HL-60/S4 (cell line): ENCODE measurements around the gene NBEAL2.

ENCODE experiments used
- in situ Hi-C: fragments of 300-500 bp; cut with MboI; formaldehyde crosslinking; loops from 2 replicates; pipeline ENCODE4 v1.14.3; 2022; ENCODE audit warnings: low sequenced_read_pairs

NBEAL2 gene

DNA sequence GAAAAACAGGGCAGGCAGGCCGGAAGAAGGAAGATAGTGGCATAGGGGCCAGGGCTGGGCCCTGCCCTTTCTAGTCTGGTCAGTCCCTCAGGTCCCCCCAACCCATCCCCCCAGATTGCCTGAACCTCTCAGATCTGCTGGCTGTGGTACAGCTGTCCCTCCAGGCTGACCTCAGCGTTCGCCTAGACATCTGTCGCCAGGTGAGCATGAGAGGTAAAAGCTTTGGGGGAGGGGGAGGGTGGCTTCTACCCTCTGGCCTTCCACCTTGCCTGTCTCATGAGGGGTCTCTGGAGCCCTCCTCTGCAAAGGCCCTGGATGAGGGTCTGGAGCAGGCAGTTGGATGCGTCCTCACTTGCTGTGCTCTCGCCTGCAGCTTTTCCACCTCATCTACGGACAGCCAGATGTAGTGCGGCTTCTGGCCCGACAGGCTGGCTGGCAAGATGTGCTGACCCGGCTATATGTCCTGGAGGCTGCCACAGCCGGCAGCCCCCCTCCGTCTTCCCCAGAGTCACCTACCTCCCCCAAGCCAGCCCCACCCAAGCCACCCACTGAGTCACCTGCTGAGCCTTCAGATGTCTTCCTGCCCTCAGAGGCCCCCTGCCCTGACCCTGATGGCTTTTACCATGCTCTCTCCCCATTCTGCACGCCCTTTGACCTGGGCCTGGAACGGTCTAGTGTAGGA, 20.2 kb downstream of the NBEAL2 start:
- in situ Hi-C loops, result no loop called here

- in situ Hi-C loops, result no loop called here
Observed at GRCh38 chr3:47000198-47000815, 20.8 kb downstream of the NBEAL2 start.

- in situ Hi-C loops, result no loop called here
Observed at GRCh38 chr3:47000922-47001730, 21.7 kb downstream of the NBEAL2 start.

DNA sequence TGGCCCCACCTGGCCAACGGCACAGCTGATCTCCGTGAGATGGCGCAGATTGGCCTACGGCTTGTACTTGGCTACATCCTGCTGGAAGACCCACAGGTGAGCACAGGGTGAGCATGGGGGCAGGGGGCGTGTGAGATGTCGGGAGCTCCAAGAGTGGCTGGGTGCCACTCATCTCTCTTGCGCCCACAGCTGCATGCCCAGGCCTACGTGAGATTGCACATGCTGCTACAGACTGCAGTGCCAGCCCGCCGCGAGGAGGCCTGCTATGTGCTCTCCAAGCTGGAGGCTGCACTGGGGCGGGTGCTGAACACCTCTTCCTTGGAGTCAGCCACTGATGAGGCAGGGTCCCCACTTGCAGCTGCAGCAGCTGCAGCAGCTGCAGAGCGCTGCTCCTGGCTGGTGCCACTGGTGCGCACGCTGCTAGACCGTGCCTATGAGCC, 22.3 kb downstream of the NBEAL2 start:
- in situ Hi-C loops, result no loop called here

DNA sequence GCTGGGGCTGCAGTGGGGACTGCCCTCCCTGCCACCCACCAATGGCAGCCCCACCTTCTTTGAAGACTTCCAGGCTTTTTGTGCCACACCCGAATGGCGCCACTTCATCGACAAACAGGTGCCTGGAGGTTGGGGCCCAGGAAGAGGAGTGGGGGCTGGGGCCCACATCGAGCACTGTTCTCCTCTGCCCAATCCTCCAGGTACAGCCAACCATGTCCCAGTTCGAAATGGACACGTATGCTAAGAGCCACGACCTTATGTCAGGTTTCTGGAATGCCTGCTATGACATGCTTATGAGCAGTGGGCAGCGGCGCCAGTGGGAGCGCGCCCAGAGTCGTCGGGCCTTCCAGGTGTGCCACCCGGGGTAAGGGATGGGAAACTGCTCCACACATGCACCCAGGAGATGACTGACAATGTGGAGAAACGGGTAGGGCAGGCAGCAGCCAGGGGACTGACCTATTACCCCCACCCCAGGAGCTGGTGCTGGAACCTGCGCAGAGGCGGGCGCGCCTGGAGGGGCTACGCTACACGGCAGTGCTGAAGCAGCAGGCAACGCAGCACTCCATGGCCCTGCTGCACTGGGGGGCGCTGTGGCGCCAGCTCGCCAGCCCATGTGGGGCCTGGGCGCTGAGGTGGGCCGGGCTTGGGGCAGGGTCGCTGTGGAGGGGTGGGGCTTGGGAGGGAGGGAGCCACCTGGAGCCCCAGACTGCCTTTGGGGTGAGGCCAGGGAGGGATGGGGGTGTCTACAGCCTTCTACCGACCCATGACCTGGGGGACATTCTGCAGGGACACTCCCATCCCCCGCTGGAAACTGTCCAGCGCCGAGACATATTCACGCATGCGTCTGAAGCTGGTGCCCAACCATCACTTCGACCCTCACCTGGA, 22.9 kb downstream of the NBEAL2 start:
- in situ Hi-C loops, result no loop called here

- in situ Hi-C loops, result no loop called here
Observed at GRCh38 chr3:47003056-47003410, 23.6 kb downstream of the NBEAL2 start.

DNA sequence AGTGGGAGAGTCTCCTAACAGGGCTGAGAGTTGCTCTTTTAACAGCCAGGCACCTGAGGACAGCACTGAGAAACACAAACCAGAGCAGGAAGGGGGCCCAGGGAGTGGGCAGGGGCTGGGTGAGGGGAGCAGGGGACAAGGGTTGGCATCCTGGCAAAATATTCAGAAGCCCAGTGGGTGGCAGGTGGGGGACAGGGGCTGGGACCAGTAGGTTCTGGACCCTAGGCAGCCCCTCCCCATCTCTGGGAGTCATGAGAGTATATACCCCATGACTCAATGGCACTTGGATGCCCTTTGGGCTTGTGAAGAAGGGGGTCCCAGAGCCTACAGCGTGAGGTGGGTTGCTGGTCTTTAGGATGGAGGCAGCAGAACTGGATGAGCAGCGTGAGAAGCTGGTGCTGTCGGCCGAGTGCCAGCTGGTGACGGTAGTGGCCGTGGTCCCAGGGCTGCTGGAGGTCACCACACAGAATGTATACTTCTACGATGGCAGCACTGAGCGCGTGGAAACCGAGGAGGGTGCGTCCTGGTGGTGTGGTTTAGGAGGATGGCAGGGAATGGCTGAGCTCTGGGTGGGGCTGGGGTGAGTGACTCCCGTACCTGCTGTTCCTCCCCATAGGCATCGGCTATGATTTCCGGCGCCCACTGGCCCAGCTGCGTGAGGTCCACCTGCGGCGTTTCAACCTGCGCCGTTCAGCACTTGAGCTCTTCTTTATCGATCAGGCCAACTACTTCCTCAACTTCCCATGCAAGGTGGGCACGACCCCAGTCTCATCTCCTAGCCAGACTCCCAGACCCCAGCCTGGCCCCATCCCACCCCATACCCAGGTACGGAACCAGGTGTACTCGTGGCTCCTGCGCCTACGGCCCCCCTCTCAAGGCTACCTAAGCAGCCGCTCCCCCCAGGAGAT, 24.2 kb downstream of the NBEAL2 start:
- in situ Hi-C loops, result no loop called here

DNA sequence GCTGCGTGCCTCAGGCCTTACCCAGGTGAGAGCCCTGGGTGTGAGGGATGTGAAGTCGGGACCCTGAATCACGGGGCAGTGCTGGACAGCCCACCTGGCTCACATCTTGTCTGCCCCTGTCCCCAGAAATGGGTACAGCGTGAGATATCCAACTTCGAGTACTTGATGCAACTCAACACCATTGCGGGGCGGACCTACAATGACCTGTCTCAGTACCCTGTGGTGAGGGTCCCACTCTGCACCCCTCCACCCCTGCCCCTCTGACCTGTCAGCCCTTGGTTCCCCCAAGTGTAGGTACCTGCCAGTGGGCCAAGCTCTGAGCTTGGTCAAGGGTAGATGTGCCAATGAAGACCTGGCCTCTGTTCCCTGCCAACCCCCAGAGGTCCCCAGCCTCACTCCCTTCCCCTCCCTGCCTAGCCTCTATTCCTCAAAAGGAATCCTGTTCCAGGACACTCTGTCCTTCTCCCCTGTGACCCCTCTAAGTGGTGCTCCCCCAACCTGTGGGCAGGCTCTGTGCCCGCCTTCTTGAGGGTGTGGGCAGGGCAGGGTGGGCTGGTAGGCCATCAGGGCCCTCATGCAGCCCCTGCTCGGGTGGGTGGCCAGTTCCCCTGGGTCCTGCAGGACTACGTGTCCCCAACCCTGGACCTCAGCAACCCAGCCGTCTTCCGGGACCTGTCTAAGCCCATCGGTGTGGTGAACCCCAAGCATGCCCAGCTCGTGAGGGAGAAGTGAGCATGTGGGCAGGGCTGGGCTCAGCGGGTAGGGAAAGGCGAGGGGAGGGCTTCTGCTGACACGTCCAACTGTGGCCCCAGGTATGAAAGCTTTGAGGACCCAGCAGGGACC, 25.1 kb downstream of the NBEAL2 start:
- in situ Hi-C loops, result no loop called here

DNA sequence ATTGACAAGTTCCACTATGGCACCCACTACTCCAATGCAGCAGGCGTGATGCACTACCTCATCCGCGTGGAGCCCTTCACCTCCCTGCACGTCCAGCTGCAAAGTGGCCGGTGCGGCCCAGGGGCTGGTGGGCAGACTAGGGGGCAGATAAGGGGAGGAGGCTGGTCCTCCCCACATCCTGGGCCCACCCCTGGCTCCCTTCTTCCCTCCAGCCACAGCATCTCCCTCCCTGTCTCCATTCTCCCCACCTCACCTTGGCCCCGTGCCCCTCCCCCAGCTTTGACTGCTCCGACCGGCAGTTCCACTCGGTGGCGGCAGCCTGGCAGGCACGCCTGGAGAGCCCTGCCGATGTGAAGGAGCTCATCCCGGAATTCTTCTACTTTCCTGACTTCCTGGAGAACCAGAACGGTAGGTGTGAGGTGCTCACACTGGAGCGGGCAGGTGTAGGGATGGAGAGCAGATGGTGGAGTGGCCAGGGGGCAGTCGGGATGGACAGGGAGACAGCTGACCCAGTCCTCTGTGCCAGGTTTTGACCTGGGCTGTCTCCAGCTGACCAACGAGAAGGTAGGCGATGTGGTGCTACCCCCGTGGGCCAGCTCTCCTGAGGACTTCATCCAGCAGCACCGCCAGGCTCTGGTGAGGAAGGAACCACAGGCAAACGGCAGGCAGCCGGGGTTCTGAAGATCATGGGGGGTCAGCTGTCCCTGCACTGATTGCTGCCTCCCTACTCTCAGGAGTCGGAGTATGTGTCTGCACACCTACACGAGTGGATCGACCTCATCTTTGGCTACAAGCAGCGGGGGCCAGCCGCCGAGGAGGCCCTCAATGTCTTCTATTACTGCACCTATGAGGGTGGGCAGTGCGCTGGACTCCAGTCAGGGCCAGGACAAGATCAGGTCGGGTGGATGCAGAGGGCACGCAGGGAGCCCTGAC, 26.0 kb downstream of the NBEAL2 start:
- in situ Hi-C loops, result no loop called here

DNA sequence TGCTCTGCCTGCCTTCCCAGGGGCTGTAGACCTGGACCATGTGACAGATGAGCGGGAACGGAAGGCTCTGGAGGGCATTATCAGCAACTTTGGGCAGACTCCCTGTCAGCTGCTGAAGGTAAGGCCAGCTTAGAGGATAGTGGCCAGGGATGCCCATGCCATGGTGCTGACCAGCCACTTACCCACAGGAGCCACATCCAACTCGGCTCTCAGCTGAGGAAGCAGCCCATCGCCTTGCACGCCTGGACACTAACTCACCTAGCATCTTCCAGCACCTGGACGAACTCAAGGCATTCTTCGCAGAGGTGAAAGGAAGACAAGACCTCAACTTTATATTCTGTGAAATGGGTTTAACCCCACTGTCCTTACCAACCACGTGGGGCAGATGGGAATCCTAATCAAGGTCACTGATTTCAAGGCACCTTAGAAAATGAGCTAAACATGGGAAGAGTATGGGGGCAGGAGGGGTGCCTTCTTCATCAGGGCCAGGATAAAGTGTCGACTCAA, 26.7 kb downstream of the NBEAL2 start:
- in situ Hi-C loops, result no loop called here

DNA sequence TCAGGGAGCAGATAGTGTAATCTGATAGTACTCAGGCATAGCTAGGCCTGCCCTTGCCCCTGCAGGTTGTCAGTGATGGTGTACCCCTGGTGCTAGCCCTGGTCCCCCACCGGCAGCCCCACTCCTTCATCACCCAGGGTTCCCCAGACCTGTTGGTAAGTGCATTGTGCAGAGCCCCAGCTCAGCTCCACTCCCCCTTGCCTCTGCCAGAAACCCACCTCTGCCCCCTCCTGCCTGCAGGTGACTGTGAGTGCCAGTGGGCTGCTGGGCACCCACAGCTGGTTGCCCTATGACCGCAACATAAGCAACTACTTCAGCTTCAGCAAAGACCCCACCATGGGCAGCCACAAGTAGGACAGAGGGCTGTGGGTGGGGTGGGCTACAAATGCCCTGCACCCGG, 27.5 kb downstream of the NBEAL2 start:
- in situ Hi-C loops, result no loop called here

- in situ Hi-C loops, result no loop called here
Observed at GRCh38 chr3:47007482-47008233, 28.2 kb downstream of the NBEAL2 start.

GRCh38 chr3:47008234-47008796, 28.8 kb downstream of the NBEAL2 start:
- in situ Hi-C loops, result no loop called here

- in situ Hi-C loops, result no loop called here
Observed at GRCh38 chr3:47008851-47009224, 29.4 kb downstream of the NBEAL2 start.

DNA sequence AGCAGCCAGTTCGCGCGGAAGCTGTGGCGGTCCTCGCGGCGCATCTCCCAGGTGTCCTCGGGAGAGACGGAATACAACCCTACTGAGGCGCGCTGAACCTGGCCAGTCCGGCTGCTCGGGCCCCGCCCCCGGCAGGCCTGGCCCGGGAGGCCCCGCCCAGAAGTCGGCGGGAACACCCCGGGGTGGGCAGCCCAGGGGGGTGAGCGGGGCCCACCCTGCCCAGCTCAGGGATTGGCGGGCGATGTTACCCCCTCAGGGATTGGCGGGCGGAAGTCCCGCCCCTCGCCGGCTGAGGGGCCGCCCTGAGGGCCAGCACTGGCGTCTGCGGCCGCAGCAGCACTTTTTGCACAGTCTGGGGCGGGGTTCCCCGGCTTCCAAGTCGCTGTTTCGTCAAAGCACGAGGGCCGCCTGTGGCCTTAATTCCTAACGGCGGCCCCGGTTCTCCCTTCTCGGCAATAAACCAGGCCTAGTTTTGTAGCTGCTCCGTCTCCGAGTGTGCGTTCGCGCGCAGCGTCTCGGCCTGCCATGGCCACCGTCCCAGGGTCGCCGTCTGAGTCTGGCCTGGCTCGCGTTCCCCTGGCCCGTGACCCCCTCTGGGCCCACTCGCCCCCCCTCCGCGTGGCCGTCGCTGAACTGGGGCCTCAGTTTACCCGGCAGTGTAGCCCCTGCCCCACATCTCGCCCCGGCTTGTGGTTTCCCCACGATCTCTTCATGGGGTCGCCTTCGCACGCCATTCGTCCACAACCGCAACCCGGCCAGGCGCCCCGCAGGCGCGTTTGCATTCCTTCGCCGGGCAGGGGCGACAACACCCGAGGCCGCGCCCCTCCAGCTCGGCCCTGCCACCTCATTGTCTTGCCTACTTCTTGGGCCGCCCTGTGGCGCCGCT, 30.0 kb downstream of the NBEAL2 start:
- in situ Hi-C loops, result no loop called here
